ENCODE measurements around the gene RNF43.

The RNF43 gene

DNA sequence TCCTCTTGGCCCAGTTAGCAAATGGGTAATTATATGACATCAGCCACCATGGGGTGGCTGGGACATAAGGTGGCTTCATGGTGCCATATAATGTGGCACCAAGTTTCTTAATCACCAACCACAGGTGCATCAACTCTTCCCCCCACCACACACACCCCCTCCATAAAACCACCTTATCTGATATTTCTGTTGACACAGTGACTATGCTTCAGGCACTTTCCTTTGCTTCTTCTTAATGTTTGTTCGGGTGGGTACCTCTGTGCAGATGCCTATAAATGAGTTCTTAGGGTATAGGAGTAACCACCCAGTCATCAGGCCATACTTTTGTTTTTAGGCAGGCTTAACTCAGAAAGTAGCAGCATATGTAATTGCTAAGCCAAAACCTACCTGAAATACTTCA, 29.5 kb downstream of the RNF43 start:
- peak overlapping the region in 2 of 3 experiments; percentile 69 to 85 for H3K27ac Mint-ChIP-seq
- H3K9me3 Mint-ChIP-seq = no peaks in the 10 kb centered on the region
- no peak overlapping the region for H3K4me3 Mint-ChIP-seq
- TF ChIP-seq, protein P1, sequence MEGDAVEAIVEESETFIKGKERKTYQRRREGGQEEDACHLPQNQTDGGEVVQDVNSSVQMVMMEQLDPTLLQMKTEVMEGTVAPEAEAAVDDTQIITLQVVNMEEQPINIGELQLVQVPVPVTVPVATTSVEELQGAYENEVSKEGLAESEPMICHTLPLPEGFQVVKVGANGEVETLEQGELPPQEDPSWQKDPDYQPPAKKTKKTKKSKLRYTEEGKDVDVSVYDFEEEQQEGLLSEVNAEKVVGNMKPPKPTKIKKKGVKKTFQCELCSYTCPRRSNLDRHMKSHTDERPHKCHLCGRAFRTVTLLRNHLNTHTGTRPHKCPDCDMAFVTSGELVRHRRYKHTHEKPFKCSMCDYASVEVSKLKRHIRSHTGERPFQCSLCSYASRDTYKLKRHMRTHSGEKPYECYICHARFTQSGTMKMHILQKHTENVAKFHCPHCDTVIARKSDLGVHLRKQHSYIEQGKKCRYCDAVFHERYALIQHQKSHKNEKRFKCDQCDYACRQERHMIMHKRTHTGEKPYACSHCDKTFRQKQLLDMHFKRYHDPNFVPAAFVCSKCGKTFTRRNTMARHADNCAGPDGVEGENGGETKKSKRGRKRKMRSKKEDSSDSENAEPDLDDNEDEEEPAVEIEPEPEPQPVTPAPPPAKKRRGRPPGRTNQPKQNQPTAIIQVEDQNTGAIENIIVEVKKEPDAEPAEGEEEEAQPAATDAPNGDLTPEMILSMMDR (IDR thresholded peaks at IDR 0.05; ENCODE audit: unreplicated experiment in 3 of 3) = no peak
- no peaks in the 10 kb centered on the region for H3K27me3 Mint-ChIP-seq (ENCODE audit: low read depth)
- peaks cover 45% of the 10 kb centered on the region for H3K4me1 Mint-ChIP-seq
- H3K36me3 Mint-ChIP-seq (ENCODE audit: low read depth) = no peaks in the 10 kb centered on the region

DNA sequence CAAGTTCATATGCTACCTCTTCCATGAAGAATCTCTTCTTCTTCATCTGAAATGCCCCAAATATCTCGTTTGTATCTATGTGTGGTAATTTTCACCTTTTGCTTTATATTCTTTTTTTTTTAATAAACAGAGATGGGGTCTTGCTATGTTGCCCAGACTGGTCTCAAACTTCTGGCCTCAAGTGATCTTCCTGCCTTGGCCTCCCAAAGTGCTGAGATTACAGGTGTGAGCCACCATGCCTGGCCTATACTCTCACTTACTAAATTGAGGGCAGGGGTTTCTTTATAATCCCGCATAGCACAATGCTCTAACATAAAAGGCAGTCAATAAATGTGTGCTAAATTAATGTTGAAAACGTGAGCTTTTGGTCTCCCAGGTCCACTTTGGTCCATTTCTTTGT, 30.6 kb downstream of the RNF43 start:
- TF ChIP-seq, protein P1 (IDR thresholded peaks at IDR 0.05; ENCODE audit: unreplicated experiment in 3 of 3) = no peak
- H3K4me3 Mint-ChIP-seq = no peak overlapping the region
- H3K27ac Mint-ChIP-seq = peak overlapping the region in 1 of 3 experiments; percentile 7
- no peaks in the 10 kb centered on the region for H3K9me3 Mint-ChIP-seq
- H3K36me3 Mint-ChIP-seq (ENCODE audit: low read depth) = no peaks in the 10 kb centered on the region
- H3K4me1 Mint-ChIP-seq = peaks cover 52% of the 10 kb centered on the region
- no peaks in the 10 kb centered on the region for H3K27me3 Mint-ChIP-seq (ENCODE audit: low read depth)

DNA sequence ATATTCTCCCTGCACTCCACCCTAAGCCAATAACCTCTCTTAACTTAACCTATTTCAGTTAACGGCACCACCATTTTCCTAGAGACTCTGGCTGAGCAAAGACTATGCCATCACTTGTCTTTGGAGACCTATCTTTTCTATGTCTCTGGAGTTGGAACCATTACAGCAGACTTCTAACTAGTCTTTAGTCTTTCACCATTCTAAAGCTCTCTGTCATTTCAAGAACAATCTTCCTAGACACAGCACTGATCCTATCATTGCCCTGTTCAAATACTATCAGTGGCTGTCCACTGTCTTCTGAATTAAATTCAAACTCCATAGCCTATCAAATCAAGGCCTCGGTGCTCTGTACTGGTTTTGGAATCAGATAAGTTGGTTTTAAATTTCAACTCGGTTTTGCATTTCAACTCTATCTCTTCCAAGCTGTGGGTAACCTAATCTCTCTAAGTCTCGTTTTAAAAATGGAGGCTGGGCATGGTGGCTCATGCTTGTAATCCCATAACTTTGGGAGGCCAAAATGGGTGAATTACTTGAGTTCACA, 31.9 kb downstream of the RNF43 start:
- no peak overlapping the region for H3K4me3 Mint-ChIP-seq
- H3K36me3 Mint-ChIP-seq (ENCODE audit: low read depth) = no peaks in the 10 kb centered on the region
- peaks cover 53% of the 10 kb centered on the region for H3K4me1 Mint-ChIP-seq
- H3K9me3 Mint-ChIP-seq = no peaks in the 10 kb centered on the region
- peak overlapping the region in 2 of 3 experiments; percentile 32 to 38 for H3K27ac Mint-ChIP-seq
- TF ChIP-seq, protein P1 (IDR thresholded peaks at IDR 0.05; ENCODE audit: unreplicated experiment in 3 of 3) = no peak
- H3K27me3 Mint-ChIP-seq (ENCODE audit: low read depth) = peaks cover 4% of the 10 kb centered on the region

DNA sequence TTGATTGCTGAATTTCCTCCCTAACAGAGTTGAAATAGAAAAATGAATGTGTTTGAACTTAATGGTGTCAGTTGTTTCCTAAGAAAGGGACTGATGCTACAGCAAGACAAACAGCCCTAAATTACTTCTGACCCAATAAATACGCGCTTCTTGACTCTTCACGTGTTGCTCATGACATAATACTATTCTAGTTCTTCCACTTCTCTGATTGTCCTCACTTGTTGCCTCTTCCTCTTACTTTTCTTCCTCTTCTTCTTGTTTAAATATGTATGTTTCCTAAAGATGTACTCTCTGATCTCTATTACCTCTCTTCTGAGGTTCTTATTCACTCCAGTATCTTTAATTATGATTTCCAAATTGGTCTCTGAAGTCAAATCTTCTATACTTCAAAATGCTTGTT, 32.4 kb downstream of the RNF43 start:
- Mint-ChIP-seq H3K27me3 (ENCODE audit: low read depth) (peaks cover 4% of the 10 kb centered on the region), H3K27ac (peak overlapping the region; percentile 2 to 38 (median 32)), H3K4me3 (no peak overlapping the region), H3K9me3 (no peaks in the 10 kb centered on the region), H3K4me1 (peaks cover 53% of the 10 kb centered on the region), H3K36me3 (ENCODE audit: low read depth) (no peaks in the 10 kb centered on the region)
- TF ChIP-seq, protein P1 (IDR thresholded peaks at IDR 0.05; ENCODE audit: unreplicated experiment in 3 of 3) = no peak

DNA sequence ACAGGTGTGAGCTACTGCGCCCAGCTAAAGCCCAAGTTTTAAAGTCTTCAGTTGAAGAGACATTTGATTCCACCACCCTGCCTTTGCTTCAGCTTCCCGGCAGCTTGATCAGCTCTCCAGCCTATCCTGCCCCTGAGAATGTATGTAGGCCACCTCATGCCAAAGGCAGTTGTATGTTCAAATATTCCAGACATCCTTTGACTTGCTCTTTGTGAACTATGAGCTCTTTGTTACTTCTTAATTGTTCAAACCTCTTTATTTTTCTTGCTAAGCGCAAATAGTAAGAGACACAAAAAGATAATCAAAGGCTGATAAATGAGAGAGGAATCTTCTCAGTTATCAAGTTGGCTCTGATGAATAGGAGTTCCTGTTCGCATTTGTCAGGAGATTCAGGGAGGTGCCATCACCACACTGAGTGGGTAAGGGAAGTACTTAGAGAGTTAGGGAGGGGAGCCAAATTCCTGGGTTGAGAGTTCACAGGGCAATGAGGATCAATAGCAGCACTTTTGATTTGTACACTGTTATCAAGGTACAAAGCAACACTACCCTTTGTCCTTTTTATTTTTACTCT, 33.4 kb downstream of the RNF43 start:
- TF ChIP-seq, protein P1 (IDR thresholded peaks at IDR 0.05; ENCODE audit: unreplicated experiment in 3 of 3) = no peak
- H3K27me3 Mint-ChIP-seq (ENCODE audit: low read depth) = peaks cover 4% of the 10 kb centered on the region
- no peaks in the 10 kb centered on the region for H3K9me3 Mint-ChIP-seq
- no peak overlapping the region for H3K4me3 Mint-ChIP-seq
- peak overlapping the region; percentile 21 to 78 (median 32) for H3K27ac Mint-ChIP-seq
- H3K36me3 Mint-ChIP-seq (ENCODE audit: low read depth) = no peaks in the 10 kb centered on the region
- peaks cover 50% of the 10 kb centered on the region for H3K4me1 Mint-ChIP-seq

DNA sequence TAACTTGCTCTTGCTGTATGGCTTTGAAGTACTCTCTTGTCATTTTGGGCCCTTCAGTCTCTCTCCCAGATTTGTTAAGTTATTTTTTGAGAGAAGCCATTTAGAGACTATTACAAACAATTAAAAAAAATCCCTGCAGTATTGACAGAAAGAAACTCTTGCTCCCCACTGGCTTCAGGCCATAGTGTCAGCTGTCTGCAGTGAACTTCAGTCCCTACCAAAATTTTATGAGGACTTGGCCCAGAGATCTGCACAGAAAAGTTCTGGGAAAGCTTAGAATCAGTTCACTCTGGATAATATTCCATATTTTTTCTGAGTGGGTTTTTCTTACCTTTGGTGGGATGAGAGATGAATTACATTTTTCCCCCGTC, 34.5 kb downstream of the RNF43 start:
- TF ChIP-seq, protein P1 (IDR thresholded peaks at IDR 0.05; ENCODE audit: unreplicated experiment in 3 of 3) = no peak
- Mint-ChIP-seq H3K4me1 (peaks cover 44% of the 10 kb centered on the region), H3K27me3 (ENCODE audit: low read depth) (peaks cover 4% of the 10 kb centered on the region)

More for the DNA sequence above, 34.5 kb downstream of the RNF43 start:
- Mint-ChIP-seq H3K9me3 (no peaks in the 10 kb centered on the region), H3K4me3 (no peak overlapping the region), H3K36me3 (ENCODE audit: low read depth) (no peaks in the 10 kb centered on the region), H3K27ac (peak overlapping the region; percentile 82 to 88 (median 85))
